Activated effector memory CD4-positive, alpha-beta T cell treated with anti-CD3 and anti-CD28 coated beads, Interleukin-2, amount 50 U/mL, for 16 hours (primary cell): ENCODE results near the gene TMEM135.
A peak's percentile ranks its signal among the peaks of the same experiment; 100 is the strongest.
"Not testable (repeated sequence)": the region's sequence is repeated elsewhere in the genome, so short reads cannot be mapped to it uniquely, and the experiment has no call there.

ENCODE experiments used
- DNase-seq: peaks from one replicate; pipeline ENCODE4 v3.0.0-alpha.2; 2020

Gene TMEM135

GRCh38 chr11:87081358-87081757, 43.6 kb downstream of the TMEM135 start:
- no peak for DNase-seq

- no peak for DNase-seq
Observed at GRCh38 chr11:87082590-87082989, 44.9 kb downstream of the TMEM135 start.

DNA sequence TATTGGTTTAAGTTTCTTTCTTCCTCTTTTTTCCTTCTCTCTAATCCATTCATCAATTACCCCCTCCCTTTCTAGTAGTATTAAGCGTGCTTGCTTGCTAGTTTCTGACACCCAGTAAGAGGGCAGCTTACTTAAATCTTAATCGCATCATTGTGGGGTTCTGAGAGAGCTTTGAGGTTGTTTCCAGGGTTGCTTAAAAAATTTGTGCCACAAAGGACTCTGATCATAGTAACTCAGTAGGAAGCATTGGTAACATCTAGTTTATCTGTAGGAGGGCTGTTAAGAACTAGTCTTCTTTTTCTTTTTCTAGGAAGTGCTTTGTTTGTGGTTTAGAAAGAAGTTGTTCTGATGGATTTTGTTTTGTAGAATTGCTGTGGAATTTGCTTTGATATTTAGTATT, 45.3 kb downstream of the TMEM135 start:
- no peak for DNase-seq

DNA sequence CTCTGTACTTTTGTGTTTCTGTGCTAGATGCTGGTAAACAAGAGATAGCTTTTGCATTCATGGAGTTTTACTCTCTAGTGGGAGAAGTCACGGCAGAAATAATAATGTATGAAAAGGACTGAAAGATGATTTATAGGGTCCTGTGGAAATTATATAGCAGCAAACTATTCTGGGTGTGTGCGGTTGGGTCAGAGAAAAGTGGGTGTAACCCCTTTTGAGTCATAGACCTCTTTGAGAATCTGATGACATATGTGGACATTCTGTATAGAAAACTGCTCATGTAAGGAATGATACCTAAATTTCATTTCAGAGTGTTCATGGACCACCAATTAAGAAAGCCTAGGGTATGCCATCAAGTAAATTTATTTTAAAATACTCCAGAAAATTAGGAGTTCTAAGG, 54.4 kb downstream of the TMEM135 start:
- DNase-seq, result no peak

- DNase-seq, result no peak
Observed at GRCh38 chr11:87092567-87092966, 54.8 kb downstream of the TMEM135 start.

DNA sequence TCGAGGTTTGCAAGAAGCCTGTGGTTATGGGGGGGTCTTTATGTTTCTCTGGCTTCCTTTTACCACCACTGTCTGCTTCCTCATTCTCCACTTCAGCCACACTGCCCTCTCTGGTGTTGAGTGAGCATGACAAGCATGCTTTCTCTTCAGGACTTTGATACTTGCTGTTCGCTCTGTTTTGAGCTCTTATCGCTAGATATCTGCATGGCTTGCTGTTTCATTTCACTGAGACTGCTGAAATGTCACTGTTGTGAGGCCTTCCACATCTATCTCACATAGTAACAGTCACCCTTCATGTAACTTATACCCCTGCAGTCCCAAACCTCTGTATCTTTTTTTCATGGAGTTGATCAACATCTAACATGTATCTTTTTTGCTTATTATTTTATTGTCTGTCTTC, 59.8 kb downstream of the TMEM135 start:
- DNase-seq, result peak; percentile 69

DNA sequence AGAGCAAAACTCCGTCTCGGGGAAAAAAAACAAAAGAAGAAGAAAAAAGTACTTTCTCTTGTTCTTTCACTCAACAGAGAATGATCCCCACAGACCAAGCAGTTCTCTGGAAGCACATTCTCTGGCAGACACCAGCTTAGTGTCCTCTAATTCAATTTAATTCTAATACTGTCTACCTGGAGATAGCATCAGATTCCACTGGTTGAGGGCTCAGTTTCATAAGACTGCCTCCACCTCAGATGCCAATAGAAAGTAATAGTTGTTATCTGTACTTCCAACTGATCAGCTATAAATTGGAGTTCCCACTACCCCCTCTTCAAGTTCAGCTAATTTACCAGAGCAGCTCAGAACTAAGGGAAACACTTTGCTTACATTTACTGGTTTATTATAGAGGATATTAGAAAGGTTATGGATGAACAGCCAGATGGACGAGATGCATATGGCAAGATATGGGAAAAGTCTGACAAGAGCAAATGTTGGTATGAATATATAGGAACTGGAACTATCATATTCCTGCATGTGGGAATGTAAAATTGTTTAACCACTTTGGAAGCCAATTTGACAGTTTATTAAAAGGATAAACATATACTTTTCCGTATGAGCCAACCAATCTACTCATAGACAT, 64.3 kb downstream of the TMEM135 start:
- DNase-seq, result no peak

GRCh38 chr11:87105826-87106225, 68.1 kb downstream of the TMEM135 start:
- not testable (repeated sequence) for DNase-seq

GRCh38 chr11:87107379-87107778, 69.6 kb downstream of the TMEM135 start:
- not testable (repeated sequence) for DNase-seq

DNA sequence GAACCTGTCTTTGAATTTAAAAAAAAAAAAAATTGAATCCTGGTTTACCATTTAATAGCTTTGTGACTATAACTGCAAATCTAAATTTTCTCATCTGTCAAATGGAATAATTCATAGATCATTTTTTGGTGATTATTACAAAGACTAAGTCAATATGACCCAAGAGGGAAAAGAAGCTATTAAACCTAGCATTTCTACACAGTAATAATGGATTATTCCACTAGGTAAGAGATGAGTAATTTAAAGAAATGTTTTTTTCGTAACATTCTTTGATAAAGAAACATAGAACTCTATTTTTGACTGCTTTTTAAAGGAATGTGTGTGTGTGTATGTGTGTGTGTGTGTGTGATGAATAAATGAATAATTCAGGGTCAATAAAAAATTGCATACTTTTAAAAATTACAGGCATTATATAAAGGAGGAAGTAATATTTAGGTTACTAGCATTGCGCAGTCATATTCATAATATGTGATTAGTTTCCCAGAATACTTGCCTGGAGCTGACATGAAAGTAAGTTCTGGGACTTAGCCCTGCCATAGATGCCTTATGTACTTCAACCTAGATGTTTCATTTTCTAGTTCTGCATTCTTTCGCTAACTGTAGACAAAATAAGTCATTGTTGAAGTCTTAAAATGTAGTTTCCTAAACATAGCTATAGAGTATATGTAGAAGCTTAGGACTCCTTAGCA, 72.9 kb downstream of the TMEM135 start:
- DNase-seq, result no peak

DNA sequence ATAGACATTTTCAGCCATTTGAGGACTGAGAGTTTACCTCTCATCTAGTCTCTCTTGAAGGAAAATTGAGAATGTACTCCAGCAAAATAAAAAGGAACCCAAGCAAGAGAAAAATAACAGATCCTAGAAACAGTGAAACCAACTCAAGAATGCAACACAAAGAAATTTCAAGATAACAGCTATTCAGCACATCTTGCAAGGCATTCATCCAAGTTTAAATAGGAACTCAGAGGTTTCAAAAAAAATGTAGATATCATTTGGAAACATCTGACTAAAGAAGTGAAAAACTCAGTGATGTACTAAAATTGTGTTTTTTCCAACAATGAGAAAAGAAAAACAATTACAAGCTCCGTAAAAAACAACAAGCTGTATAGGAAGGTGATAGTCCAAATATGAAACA, 76.4 kb downstream of the TMEM135 start:
- DNase-seq, result no peak

DNA sequence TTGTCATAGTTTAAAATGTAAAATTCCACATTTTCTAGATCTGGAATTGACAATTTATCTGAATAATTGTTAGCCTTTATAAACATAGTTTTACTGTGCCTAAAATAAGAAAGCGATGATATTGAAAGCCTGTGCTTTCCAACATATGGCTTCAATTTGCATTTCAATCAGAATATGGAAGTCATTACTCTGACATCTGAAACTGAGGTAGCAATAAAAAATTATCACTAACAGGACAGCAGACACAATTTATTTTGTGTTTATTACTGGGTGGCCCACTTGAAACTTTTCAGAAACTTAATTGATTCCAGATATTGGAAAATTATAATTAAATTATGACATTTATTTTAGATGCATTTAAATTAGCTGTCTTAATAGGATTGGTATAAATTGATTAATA, 78.5 kb downstream of the TMEM135 start:
- no peak for DNase-seq

DNA sequence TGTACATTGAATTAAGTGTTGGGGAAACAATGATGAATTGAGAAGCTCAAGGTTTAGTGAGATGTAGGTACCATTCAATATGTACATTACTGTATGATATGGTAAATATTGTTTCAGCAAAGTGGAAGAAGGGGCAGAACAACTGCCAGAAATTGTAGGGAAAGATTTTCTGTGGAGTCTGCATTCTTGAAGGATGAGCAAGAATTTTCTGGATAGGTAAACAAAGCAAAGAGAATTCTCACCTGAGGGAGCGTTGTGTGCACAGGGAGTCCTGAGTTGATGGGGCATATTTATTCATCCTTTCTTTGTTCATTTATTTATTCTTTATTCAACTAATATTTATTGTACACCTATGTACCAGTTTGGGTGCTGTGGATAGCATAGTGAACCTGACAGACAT, 83.2 kb downstream of the TMEM135 start:
- no peak for DNase-seq

DNA sequence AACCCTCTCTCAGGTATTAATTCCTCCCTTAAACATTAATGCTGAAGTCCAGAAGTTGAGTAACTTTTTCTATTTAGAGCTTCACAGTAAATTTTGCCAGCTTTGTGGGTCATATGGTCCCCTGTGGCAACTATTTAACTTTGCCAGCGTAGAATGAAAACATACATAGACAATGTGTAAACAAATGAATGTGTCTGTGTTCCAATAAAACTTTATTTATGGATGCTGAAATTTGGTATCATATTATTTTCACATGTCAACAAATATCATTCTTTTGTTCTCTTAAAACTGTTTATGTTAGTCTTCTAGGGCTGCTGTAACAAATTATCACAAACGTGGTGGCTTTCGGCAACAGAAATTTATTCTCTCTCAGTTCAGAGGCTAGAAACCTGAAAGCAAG, 85.1 kb downstream of the TMEM135 start:
- DNase-seq, result no peak

- no peak for DNase-seq
Observed at GRCh38 chr11:87125257-87125656, 87.5 kb downstream of the TMEM135 start.

GRCh38 chr11:87127101-87127500, 89.4 kb downstream of the TMEM135 start:
- DNase-seq, result no peak

GRCh38 chr11:87128372-87128771, 90.6 kb downstream of the TMEM135 start:
- DNase-seq, result no peak

DNA sequence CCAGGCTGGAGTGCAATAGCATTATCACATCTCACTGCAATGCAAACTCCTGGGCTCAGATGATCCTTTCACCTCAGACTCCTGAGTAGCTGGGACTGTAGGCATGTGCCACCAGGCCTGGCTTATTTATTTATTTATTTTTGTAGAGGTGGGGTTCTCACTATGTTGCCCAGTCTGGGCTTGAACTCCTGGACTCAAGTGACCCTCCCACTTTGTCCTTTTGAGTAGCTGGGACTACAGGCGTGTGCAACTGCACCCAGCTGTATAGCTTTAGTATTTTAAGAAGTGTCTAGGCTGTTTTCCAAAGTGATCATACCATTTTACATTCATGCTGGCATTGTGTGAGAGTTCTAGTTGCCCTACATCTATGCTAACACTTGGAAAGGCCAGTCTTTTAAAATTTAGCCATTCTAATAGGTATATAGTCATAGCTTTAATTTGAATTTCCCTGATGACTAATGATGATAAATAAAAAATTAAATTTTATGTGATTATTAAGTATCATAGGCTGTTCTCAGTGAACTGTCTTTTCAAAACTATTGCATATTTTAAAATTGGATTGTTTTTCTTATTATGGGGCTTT, 96.9 kb downstream of the TMEM135 start:
- no peak for DNase-seq

DNA sequence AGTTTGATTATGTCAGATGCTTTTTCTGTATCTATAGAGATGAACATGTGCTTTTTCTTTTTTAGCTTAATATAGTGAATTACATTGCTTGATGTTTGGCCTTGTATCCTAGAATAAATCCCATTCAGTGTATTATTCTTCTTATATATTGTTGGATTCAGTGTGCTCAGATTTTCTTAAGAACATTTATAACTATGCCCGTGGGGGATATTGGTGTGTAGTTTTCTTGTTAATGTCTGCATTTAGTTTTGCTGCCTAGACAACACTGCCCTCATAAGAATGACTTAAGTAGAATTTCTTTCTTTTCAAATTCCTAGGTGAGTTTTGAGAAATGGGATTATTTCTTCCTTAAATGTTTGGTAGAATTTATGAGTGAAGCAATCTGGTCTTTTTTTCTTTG, 98.5 kb downstream of the TMEM135 start:
- DNase-seq, result no peak

- DNase-seq, result no peak
Observed at GRCh38 chr11:87137711-87138110, 100.0 kb downstream of the TMEM135 start.

DNA sequence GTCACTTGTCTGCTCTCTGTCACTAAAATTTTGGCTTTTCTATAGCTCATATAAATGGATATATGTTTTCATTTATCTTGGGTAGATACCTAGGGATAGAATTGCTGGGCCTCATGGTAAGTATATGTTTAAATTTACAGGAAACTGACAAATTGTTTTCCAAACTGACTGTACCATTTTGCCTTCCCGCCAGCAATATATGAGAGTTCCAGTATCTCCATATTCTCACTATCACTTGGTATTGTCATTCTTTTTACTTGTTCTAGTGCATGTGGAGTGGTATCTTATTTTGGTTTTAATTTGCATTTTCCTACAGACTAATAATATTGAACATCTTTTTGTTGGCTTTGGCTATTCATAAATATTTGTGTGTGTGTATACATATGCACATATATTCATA, 101.7 kb downstream of the TMEM135 start:
- DNase-seq, result no peak

DNA sequence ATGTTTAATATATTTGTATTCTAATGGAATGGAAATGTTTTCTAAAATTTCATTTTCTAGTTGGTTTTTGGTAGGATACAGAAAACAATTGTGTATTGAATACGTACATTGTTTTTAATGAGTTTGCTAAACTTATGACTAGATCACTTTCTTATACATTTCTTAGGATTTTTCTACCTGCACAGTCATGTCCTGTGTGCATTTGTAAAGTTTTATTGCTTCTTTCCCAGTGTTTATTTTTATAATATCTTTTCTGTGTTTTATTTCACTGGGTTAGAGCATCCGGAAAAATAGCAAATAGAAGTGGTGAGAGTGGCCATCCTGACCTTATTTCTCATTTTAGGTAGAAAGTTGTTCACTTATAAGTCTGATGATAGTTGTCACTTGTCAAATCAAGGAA, 103.6 kb downstream of the TMEM135 start:
- DNase-seq, result no peak

- DNase-seq, result no peak
Observed at GRCh38 chr11:87141980-87142514, 104.3 kb downstream of the TMEM135 start.

- no peak for DNase-seq
Observed at GRCh38 chr11:87142594-87142993, 104.9 kb downstream of the TMEM135 start.
